Caco-2 (cell line): Measurements from ENCODE around the gene WFS1. TPM values are rescaled to one million over a fixed set of nuclear protein-coding genes. Genes with fewer than 3 reads are reported as not detected.

ENCODE experiments used
- BruUV-seq: library from RNA; stranded (reverse); fragments of 400-500 nt; replicated peaks from 2 replicates; lab custom pipeline; 2021; lab: Mats Ljungman, UMichigan
- CTCF ChIA-PET: fragments of 300-600 bp; sonication (Branson Sonifier 250); formaldehyde crosslinking; loops from one replicate; lab custom pipeline; 2022; ENCODE audit warnings: antibody characterized with exemption; lab: Charles Lee
- POLR2A ChIA-PET: fragments of 300-600 bp; sonication (Branson Sonifier 250); formaldehyde crosslinking; loops from one replicate; lab custom pipeline; 2022; ENCODE audit warnings: antibody characterized with exemption; lab: Charles Lee
- DNase-seq, 2 experiments: peaks; one replicate each; pipeline versions ENCODE4 v3.0.0 to v3.0.0-alpha.2; 2020 to 2022
- H3K27me3 ChIP-seq: replicated peaks from 2 replicates; pipeline ENCODE4 v1.6.0; 2011; ENCODE audit warnings: low read length; ENCODE audit not compliant: control insufficient read depth, insufficient read depth
- H3K36me3 ChIP-seq: 2 replicates; pipeline ENCODE4 v1.5.1; 2011; ENCODE audit warnings: low read length; ENCODE audit not compliant: control insufficient read depth, insufficient read depth
- H3K4me1 ChIP-seq: fragments of 250-450 bp; sonication (Bioruptor Pico); 2 replicates; pipeline ENCODE4 v1.5.1; 2020; ENCODE audit warnings: mild to moderate bottlenecking
- H3K4me3 ChIP-seq: 2 replicates; pipeline ENCODE4 v1.5.1; 2011; ENCODE audit warnings: low read depth, mild to moderate bottlenecking, control low read depth, low read length
- H3K9me3 ChIP-seq: fragments of 250-450 bp; sonication (Bioruptor Pico); 2 replicates; pipeline ENCODE4 v1.5.1; 2020; ENCODE audit warnings: mild to moderate bottlenecking, moderate library complexity
- H3K27ac Mint-ChIP-seq: one replicate; pipeline ENCODE4 v1.8.0; 2022; ENCODE audit warnings: mixed read lengths; ENCODE audit not compliant: unreplicated experiment
- H3K27me3 Mint-ChIP-seq: one replicate; pipeline ENCODE4 v1.8.0; 2022; ENCODE audit warnings: mixed read lengths; ENCODE audit not compliant: insufficient read depth, unreplicated experiment
- H3K36me3 Mint-ChIP-seq: one replicate; pipeline ENCODE4 v1.8.0; 2022; ENCODE audit warnings: mild to moderate bottlenecking, mixed read lengths; ENCODE audit not compliant: insufficient read depth, unreplicated experiment
- H3K4me1 Mint-ChIP-seq: one replicate; pipeline ENCODE4 v1.8.0; 2022; ENCODE audit warnings: low read depth, mixed read lengths; ENCODE audit not compliant: unreplicated experiment
- H3K4me3 Mint-ChIP-seq: one replicate; pipeline ENCODE4 v1.8.0; 2022; ENCODE audit warnings: mild to moderate bottlenecking, moderate library complexity, mixed read lengths; ENCODE audit not compliant: unreplicated experiment
- H3K9me3 Mint-ChIP-seq: one replicate; pipeline ENCODE4 v1.8.0; 2022; ENCODE audit warnings: mixed read lengths; ENCODE audit not compliant: unreplicated experiment
- intact Hi-C: fragments of 100-400 bp; cut with micrococcal nuclease; formaldehyde crosslinking; loops from one replicate; pipeline ENCODE4 v1.10.0; 2022; ENCODE audit not compliant: unreplicated experiment
- total RNA-seq: library from RNA; stranded (reverse); gene quantifications from 2 replicates; pipeline ENCODE4 v1.2.3, GENCODE V29; 2022
- TF ChIP-seq, protein P1 (sequence below), 2 experiments: fragments of 200-600 bp in 1 of 2; IDR thresholded peaks; 1 replicate in 1 of 2; 2 replicates in 1 of 2; pipeline versions ENCODE4 v1.5.1 to v1.8.0; 2011 to 2022; ENCODE audit warnings: antibody characterized with exemption in 1 of 2, control low read depth in 1 of 2, inconsistent platforms in 1 of 2, low read depth in 1 of 2, low read length in 1 of 2, mild to moderate bottlenecking in 1 of 2, moderate library complexity in 1 of 2; ENCODE audit not compliant: insufficient read depth in 1 of 2, severe bottlenecking in 1 of 2, unreplicated experiment in 1 of 2

The WFS1 gene
- total RNA-seq, 1 experiment from 2014 or later = 24.9 TPM

DNA sequence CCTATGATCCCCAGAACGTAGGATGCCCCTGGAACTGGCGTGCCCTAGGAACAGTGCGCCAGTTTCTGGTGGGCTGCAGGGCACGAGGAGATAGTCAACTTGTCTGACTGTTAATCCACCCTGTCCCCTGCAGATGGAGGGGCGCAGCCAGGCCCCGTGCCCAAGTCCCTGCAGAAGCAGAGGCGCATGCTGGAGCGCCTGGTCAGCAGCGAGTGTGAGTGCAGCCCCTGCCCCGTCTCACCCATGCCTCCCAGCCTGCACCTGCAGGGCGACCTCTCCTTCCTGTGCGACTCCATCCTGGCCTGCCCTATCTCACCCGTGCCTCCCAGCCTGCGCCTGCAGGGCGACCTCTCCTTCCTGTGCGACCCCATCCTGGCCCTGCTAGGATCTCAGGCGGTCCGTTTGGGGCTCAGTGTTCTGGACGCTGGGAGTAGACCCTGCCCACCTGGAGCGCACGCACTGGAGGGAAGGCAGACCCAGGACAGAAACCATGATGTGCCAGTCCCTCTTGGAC is 22.2 kb downstream of the WFS1 start:
- TF ChIP-seq, protein P1, sequence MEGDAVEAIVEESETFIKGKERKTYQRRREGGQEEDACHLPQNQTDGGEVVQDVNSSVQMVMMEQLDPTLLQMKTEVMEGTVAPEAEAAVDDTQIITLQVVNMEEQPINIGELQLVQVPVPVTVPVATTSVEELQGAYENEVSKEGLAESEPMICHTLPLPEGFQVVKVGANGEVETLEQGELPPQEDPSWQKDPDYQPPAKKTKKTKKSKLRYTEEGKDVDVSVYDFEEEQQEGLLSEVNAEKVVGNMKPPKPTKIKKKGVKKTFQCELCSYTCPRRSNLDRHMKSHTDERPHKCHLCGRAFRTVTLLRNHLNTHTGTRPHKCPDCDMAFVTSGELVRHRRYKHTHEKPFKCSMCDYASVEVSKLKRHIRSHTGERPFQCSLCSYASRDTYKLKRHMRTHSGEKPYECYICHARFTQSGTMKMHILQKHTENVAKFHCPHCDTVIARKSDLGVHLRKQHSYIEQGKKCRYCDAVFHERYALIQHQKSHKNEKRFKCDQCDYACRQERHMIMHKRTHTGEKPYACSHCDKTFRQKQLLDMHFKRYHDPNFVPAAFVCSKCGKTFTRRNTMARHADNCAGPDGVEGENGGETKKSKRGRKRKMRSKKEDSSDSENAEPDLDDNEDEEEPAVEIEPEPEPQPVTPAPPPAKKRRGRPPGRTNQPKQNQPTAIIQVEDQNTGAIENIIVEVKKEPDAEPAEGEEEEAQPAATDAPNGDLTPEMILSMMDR (IDR thresholded peaks at IDR 0.05; ENCODE audit: insufficient read depth in 1 of 2, low read depth in 1 of 2, low read length in 1 of 2, severe bottlenecking in 1 of 2, unreplicated experiment in 1 of 2) = no peak
- Mint-ChIP-seq H3K4me3 (no peak overlapping the region), H3K36me3 (peaks cover 12% of the 10 kb centered on the region), H3K27me3 (no peaks in the 10 kb centered on the region), H3K4me1 (no peaks in the 10 kb centered on the region), H3K27ac (no peak overlapping the region), H3K9me3 (no peaks in the 10 kb centered on the region)
- POLR2A ChIA-PET = no interaction called here
- no TSS peak for BruUV-seq
- Histone ChIP-seq H3K9me3 (no peaks in the 10 kb centered on the region), H3K4me1 (no peaks in the 10 kb centered on the region), H3K4me3 (no peak overlapping the region), H3K36me3 (no peaks in the 10 kb centered on the region; the same call in none of the 2 replicates), H3K27me3 (no peaks in the 10 kb centered on the region)
- CTCF ChIA-PET = no interaction called here
- intact Hi-C loops = no loop called here
- DNase-seq = no peak

DNA sequence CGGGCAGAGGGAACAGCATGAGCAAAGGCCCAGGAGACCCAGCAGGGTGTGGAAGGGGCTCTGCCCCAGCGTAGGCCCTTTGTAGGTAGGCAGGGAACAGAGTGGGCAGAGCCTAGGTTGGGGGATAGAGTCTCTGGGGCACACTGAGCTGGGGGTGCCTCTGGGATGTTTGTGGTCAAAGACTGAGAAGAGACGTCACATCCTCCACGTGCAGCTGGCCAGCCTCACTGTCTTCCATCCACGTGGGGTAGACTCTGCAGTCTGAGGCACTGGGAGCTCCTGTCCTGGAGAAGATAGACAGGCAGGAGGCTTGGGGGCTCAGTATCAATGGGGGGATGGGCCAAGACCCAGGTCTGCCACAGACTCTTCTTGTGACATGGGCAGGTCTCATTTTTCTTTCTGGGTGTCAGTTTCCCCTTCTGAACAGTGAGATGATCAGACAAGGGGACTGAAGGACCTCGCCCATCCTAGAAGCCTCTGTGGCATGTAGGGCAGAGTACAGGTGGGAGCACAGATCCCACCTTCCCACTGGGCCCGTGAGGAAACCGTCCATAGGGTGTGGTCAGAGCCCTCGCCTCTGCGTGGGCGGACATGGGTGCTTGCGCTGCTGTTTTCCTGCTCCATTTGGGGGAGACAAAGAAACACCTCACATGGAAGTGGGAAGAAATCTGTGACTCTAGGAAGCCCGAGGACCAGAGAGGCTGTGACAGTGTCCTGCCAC is 22.9 kb downstream of the WFS1 start:
- no peak overlapping the region for H3K4me3 ChIP-seq
- Mint-ChIP-seq H3K36me3 (peaks cover 5% of the 10 kb centered on the region), H3K4me3 (no peak overlapping the region), H3K27ac (no peak overlapping the region), H3K4me1 (no peaks in the 10 kb centered on the region), H3K9me3 (no peaks in the 10 kb centered on the region), H3K27me3 (no peaks in the 10 kb centered on the region)
- no peaks in the 10 kb centered on the region for H3K27me3 ChIP-seq
- ChIA-PET POLR2A (no interaction called here), CTCF (no interaction called here)
- intact Hi-C loops = no loop called here
- no peaks in the 10 kb centered on the region for H3K9me3 ChIP-seq
- H3K36me3 ChIP-seq = no peaks in the 10 kb centered on the region; the same call in none of the 2 replicates
- no peak for DNase-seq
- H3K4me1 ChIP-seq = no peaks in the 10 kb centered on the region
- no TSS peak for BruUV-seq
- TF ChIP-seq, protein P1 (IDR thresholded peaks at IDR 0.05; ENCODE audit: insufficient read depth in 1 of 2, low read depth in 1 of 2, low read length in 1 of 2, severe bottlenecking in 1 of 2, unreplicated experiment in 1 of 2) = no peak

DNA sequence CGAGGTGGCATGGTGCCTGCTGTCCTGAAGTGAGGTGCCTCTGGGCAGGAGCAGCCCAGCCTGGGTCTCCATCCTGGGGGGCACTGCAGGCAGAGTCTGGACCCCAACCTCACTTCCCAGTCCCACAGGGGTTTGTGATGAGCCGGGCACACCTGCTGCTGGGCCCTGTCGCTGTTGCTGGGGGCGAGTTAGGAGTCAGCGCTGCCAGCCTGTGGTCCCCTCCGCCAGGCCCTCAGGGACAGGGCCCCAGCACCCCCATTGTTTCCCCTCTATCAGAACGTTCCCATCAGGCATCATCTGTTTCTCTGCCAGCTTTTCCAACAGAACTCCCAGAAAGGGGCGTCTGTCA is 23.4 kb downstream of the WFS1 start:
- Histone ChIP-seq H3K36me3 (no peaks in the 10 kb centered on the region; the same call in none of the 2 replicates), H3K4me1 (no peaks in the 10 kb centered on the region), H3K4me3 (no peak overlapping the region), H3K9me3 (no peaks in the 10 kb centered on the region), H3K27me3 (no peaks in the 10 kb centered on the region)
- Mint-ChIP-seq H3K36me3 (peaks cover 5% of the 10 kb centered on the region), H3K4me1 (no peaks in the 10 kb centered on the region), H3K27me3 (no peaks in the 10 kb centered on the region), H3K9me3 (no peaks in the 10 kb centered on the region), H3K4me3 (no peak overlapping the region), H3K27ac (no peak overlapping the region)
- BruUV-seq = no TSS peak
- CTCF ChIA-PET = no interaction called here
- intact Hi-C loops = no loop called here
- POLR2A ChIA-PET = no interaction called here
- TF ChIP-seq, protein P1 (IDR thresholded peaks at IDR 0.05; ENCODE audit: insufficient read depth in 1 of 2, low read depth in 1 of 2, low read length in 1 of 2, severe bottlenecking in 1 of 2, unreplicated experiment in 1 of 2) = no peak
- no peak for DNase-seq
